Fibroblast of skin of left biceps (primary cell): ENCODE measurements around the gene SMYD5.

Experiments
- DNase-seq, 2 experiments: peaks; one replicate each; pipeline ENCODE4 v3.0.0-alpha.2; 2013; ENCODE audit warnings: low read depth in 2 of 2

SMYD5 gene

DNA sequence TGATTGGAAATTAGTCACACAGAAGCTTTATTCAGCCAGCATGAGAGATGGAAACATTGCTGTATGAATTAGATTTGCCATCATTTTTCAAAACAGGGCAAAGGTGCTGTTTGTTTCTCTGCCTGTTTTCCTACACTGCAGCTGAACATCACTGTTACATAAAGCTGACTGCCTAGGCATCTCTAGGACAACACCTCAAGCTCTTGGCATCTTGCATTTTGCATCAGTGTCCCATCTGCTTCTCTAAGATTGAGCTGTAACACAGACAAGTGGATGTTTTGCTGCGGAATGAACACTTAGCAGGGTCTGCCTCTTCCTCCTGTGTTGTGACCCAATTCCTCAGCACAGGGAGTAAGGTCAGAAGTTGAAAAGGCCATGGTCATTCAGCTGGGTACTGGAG, 24.9 kb downstream of the SMYD5 start:
- DNase-seq = no peak

DNA sequence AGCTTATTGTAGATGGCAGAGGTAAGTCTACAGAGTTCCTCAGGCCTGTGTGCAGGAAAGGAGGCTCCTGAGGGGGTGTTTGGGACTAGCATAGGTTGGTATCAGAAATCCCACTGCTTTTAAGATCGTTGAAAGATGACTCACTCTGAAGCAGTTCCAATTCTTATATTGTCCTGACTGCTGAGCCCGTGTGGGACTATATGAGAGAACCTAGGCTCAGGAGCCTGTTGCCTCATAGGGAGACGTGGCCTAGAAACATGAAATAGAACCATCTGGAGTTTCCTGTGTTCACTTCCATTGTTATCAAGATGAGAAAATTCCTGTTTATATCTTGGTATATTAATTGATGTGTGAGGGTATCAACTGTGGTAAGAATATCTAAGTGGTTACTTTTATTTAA, 25.7 kb downstream of the SMYD5 start:
- DNase-seq = no peak

- no peak for DNase-seq
Observed at GRCh38 chr2:73243884-73244570, 30.0 kb downstream of the SMYD5 start.

DNA sequence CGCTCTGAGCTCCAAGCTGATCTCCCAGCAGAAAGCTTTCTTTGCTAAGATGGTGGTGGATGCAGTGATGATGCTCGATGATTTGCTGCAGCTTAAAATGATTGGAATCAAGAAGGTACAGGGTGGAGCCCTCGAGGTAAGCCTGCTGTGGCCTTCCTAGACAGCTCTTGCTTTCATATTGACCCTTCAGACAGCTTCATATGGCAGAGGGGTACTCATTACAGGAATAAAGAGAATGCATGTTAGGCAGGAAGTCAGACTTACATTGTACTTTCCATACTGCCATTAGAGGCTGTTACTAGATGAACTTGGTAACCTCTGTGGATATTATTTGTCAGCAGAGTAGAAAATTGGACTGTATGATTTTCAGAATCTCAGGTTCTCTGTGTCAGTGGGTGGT, 30.5 kb downstream of the SMYD5 start:
- DNase-seq = no peak

GRCh38 chr2:73246850-73247249, 32.8 kb downstream of the SMYD5 start:
- DNase-seq = no peak

GRCh38 chr2:73249636-73250035, 35.6 kb downstream of the SMYD5 start:
- DNase-seq = no peak

GRCh38 chr2:73250872-73251846, 37.1 kb downstream of the SMYD5 start:
- no peak for DNase-seq

- no peak for DNase-seq
Observed at GRCh38 chr2:73252238-73253027, 38.4 kb downstream of the SMYD5 start.

- no peak for DNase-seq
Observed at GRCh38 chr2:73253400-73253799, 39.4 kb downstream of the SMYD5 start.

GRCh38 chr2:73253901-73254300, 39.9 kb downstream of the SMYD5 start:
- no peak for DNase-seq

GRCh38 chr2:73254343-73255006, 40.4 kb downstream of the SMYD5 start:
- no peak for DNase-seq

- no peak for DNase-seq
Observed at GRCh38 chr2:73255007-73255644, 41.1 kb downstream of the SMYD5 start.

DNA sequence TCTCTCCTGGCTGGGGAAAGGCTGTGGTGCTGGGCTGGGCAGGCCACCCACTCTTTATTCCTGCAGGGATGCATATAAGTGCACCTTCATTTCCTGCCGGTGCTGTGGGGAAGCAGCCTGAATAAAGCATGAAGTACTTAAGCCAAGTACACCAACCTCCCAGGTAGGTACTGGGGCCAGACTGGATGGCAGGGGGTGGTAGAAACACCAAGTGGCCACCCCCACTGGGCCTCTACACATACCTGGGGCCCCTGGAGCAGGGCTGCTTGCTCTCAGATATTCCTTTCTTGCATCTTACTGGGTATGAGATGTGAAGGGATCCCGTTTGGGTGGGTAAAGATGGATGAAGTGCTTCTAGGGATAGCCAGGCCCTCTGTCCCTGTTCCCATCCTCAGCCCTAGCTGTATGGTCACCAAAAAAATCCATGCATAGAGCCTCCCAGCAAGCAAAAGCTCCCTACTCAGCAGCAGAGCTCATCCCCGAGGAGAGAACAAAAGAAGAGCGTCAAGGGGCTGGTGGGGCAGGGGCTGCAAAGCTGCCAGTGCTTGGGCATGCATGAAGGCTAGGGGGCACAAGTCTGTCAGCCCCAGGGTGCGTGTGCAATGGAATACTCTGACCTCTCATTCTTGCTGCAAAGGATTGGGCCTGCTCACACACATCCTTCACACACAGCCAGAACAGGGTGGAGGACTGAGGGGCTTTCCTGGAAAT, 42.0 kb downstream of the SMYD5 start:
- no peak for DNase-seq

- DNase-seq = no peak
Observed at GRCh38 chr2:73256618-73256922, 42.5 kb downstream of the SMYD5 start.

GRCh38 chr2:73257021-73257420, 43.0 kb downstream of the SMYD5 start:
- no peak for DNase-seq

DNA sequence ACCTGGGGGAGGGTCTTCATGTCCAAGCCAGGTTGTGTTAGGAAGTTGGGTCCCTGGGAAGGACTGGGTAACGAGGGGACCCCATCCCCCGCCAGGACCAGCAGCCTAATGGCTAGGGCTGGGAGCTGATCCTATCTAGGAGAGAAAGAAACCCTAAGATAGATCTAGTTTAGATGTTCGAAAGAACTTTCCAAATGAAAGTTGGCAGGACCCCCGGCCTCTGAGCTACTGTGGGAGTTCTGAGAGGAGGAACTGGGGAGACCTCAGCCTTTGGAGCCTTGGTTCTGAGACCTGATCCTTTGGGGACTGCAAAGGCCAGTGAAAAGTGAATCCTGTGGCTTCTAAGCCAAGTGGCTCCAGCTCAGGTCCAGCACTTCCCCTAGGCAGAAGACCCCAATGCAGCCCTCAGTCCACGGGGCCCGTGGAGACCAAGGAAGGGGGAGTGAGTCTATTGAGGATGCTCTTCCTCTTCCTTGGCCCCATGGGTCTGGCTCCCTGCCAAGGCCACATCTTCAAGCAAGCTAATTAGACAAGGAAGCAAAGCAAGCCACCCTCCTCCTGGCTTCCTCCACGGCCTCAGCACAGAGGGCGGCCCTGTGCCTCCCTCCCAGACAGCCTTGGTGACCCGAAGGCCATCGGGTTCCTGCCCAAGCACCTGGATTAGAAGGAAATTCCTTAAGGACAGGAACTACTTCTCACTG, 43.5 kb downstream of the SMYD5 start:
- no peak for DNase-seq

- DNase-seq = no peak
Observed at GRCh38 chr2:73258186-73258912, 44.3 kb downstream of the SMYD5 start.

DNA sequence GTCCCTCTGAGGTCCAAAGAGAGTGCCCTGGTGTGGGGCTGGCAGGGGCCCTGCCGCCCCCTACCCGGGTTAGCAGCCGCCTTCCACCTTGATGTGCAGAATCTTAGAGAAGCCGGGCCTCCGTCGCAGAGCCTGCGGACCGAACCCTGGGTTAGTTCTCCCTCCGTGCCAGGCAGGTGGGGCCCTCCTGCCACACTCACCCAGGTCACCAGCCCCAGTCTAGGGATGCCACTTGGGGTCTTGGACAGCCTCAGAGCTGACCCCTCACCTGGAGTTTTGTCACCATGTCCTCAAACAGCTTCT, 44.8 kb downstream of the SMYD5 start:
- DNase-seq = no peak

DNA sequence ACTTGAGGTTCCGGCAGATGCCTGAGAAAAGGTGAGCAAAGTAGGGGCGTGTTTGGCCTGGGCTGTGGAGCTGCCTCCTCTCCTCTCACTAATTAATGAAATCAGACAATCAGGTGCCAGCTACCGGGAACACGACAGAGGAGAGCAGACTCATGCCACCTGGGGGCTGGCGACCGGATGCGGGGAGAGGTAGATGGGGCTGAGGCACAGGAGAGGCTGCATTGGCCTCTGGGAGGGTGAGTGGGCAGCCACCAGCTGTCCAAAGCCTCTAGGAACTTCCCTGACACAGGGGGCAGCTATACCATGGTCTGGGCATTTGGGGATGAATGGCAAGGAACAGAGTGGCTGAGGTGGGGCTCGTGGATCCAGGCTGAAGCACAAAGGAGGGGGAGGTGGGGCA, 45.2 kb downstream of the SMYD5 start:
- DNase-seq = no peak
